Type B pancreatic cell (in vitro differentiated cells): ENCODE data around the gene XCR1. TPM values are rescaled to one million over a fixed set of nuclear protein-coding genes. Genes with fewer than 3 reads are reported as not detected.

ENCODE experiments used
- DNase-seq: peaks from one replicate; pipeline ENCODE4 v3.0.0; 2021; ENCODE audit warnings: mixed read lengths; ENCODE audit not compliant: unreplicated experiment; ENCODE audit errors: extremely low spot score
- H3K27ac Mint-ChIP-seq: 2 replicates; pipeline ENCODE4 v1.8.0; 2021; ENCODE audit warnings: mild to moderate bottlenecking, mixed read lengths
- H3K27me3 Mint-ChIP-seq: 2 replicates; pipeline ENCODE4 v1.8.0; 2021; ENCODE audit warnings: mixed read lengths
- H3K36me3 Mint-ChIP-seq: 2 replicates; pipeline ENCODE4 v1.8.0; 2021; ENCODE audit warnings: mixed read lengths
- H3K4me1 Mint-ChIP-seq: one replicate; pipeline ENCODE4 v1.8.0; 2021; ENCODE audit warnings: mixed read lengths; ENCODE audit not compliant: unreplicated experiment
- H3K4me3 Mint-ChIP-seq: 2 replicates; pipeline ENCODE4 v1.8.0; 2021; ENCODE audit warnings: mild to moderate bottlenecking, mixed read lengths
- H3K9me3 Mint-ChIP-seq: 2 replicates; pipeline ENCODE4 v1.8.0; 2021; ENCODE audit warnings: mixed read lengths
- total RNA-seq: library from RNA; stranded (reverse); gene quantifications from 2 replicates; pipeline ENCODE4 v1.2.1, GENCODE V29; 2021; ENCODE audit warnings: low replicate concordance
- TF ChIP-seq, protein P1 (sequence below): fragments of 200-600 bp; sonication (generic); conservative IDR thresholded peaks from 2 replicates; pipeline ENCODE4 v1.5.0; 2021; ENCODE audit warnings: antibody characterized with exemption, mild to moderate bottlenecking

The XCR1 gene
- total RNA-seq, 1 donor from 2014 or later = 3.6 TPM

DNA sequence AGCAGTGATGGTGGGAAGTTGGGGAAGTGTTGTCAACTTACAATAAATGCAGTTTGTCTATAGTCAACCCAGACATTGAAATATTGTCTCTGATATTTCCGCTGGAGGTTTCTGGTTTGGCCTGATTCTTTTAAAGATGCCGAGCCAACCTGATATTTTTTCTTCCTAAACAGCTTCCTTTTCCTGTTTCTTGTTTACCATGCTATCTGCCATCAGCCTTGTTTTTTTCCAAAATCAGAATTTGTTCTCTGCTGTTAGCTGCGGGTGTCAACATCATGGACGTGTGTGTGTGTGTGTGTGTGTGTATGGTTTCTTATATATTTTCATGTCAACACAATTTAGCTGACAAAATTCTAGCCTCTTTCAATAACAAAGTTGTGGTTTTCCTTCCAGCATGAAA is 41.2 kb upstream of the XCR1 start:
- TF ChIP-seq, protein P1, sequence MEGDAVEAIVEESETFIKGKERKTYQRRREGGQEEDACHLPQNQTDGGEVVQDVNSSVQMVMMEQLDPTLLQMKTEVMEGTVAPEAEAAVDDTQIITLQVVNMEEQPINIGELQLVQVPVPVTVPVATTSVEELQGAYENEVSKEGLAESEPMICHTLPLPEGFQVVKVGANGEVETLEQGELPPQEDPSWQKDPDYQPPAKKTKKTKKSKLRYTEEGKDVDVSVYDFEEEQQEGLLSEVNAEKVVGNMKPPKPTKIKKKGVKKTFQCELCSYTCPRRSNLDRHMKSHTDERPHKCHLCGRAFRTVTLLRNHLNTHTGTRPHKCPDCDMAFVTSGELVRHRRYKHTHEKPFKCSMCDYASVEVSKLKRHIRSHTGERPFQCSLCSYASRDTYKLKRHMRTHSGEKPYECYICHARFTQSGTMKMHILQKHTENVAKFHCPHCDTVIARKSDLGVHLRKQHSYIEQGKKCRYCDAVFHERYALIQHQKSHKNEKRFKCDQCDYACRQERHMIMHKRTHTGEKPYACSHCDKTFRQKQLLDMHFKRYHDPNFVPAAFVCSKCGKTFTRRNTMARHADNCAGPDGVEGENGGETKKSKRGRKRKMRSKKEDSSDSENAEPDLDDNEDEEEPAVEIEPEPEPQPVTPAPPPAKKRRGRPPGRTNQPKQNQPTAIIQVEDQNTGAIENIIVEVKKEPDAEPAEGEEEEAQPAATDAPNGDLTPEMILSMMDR = no peak
- Mint-ChIP-seq H3K27me3 (peaks cover 3% of the 10 kb centered on the region), H3K4me3 (peak overlapping the region; percentile 15), H3K9me3 (peaks cover 4% of the 10 kb centered on the region), H3K27ac (peak overlapping the region; percentile 1), H3K36me3 (peaks cover 3% of the 10 kb centered on the region), H3K4me1 (peaks cover 19% of the 10 kb centered on the region)
- DNase-seq = no peak

DNA sequence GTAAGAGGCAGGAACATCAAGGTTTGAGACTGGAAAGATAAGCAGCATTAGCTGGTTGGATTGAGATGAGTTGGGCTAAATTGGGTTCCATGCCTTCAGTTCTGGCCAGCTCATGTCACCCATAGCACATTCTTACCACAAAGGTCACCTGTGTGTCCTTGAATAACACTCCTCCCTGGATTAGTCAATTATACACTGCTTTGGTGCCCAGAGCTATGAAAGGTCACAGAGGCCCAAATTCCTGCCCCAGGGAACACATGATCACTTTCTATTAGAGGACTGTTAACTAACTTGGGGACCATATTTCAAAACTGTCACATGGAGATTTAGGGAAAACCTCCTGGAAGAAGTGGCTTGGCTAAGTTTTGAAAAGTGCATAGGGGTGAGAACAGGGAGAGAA is 40.1 kb upstream of the XCR1 start:
- Mint-ChIP-seq H3K36me3 (peaks cover 3% of the 10 kb centered on the region), H3K4me3 (no peak overlapping the region), H3K9me3 (no peaks in the 10 kb centered on the region), H3K4me1 (peaks cover 19% of the 10 kb centered on the region), H3K27me3 (peaks cover 3% of the 10 kb centered on the region), H3K27ac (no peak overlapping the region)
- DNase-seq = no peak
- TF ChIP-seq, protein P1 = no peak

DNA sequence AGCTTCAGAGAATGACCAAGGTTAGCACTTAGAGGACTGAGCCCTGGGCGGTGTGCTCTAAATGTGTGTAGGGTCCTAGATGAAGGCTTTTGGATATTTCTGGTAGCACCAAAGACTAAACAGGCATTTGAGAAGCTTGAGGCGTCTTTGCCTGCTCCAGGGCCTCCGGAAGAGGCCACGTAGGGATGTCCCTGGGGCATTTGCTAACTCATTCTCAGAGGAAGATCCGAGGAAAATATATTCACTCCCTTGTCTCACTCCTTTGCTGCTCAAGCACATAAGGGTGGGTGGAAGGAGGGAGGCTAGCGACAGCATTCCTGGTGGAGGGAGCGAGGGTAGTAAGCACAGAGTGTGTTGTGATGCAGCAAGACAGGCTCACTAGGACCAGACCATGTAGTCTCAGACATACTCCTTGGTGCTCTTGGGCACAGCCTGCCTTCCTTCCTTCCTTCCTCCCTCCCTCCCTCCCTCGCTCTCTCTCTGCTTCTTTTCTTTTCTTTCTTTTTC is 38.5 kb upstream of the XCR1 start:
- Mint-ChIP-seq H3K9me3 (no peaks in the 10 kb centered on the region), H3K4me3 (no peak overlapping the region), H3K4me1 (peaks cover 19% of the 10 kb centered on the region), H3K36me3 (peaks cover 3% of the 10 kb centered on the region), H3K27ac (peak overlapping the region; percentile 47), H3K27me3 (peaks cover 3% of the 10 kb centered on the region)
- no peak for DNase-seq
- TF ChIP-seq, protein P1 = no peak

DNA sequence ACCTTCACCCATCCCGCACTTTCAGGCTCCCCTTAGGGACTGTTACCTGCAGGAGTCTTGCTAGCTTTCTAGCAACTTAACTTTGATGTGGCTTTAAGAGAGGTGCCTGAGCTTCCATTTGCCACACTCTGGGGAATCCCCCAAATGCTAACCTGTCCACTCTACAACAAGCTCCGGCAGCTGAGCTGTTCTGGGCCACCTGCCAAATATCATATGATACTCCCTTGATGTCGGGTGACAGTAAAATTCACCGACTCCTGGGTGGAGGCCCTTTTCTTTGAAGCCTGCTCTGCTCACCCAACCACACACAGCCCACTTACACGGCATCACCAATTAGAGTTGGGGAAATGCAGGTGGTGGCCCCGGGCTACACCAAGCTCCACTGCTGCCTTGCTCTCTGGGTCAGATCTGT is 38.0 kb upstream of the XCR1 start:
- no peak overlapping the region for H3K4me3 Mint-ChIP-seq
- no peak for DNase-seq
- H3K27ac Mint-ChIP-seq = peak overlapping the region; percentile 47
- TF ChIP-seq, protein P1 = no peak
- H3K27me3 Mint-ChIP-seq = peaks cover 6% of the 10 kb centered on the region
- H3K4me1 Mint-ChIP-seq = peaks cover 19% of the 10 kb centered on the region
- H3K36me3 Mint-ChIP-seq = peaks cover 3% of the 10 kb centered on the region
- no peaks in the 10 kb centered on the region for H3K9me3 Mint-ChIP-seq

DNA sequence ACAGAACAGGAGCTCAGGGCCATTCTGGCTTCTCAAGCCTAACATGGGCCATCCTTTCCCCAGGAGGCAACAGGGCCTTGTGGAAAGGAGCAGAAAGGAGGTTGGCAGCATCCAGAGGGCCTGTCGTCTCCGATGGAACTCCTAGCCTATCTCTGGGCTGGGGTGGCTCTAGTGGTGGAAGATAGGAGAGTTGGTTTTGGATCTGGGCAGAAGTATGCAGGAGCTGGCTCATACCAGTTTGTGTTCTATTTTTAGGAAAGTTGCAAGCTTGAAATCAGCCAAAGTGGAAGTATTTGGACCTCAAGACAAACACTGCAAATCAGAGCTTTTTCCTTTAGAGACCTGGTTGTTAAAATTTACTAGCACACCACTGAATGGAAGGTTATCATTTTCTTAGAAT is 35.4 kb upstream of the XCR1 start:
- Mint-ChIP-seq H3K36me3 (peaks cover 3% of the 10 kb centered on the region), H3K27me3 (peaks cover 12% of the 10 kb centered on the region), H3K4me1 (peaks cover 12% of the 10 kb centered on the region), H3K4me3 (no peak overlapping the region), H3K9me3 (no peaks in the 10 kb centered on the region), H3K27ac (no peak overlapping the region)
- TF ChIP-seq, protein P1 = no peak
- no peak for DNase-seq

DNA sequence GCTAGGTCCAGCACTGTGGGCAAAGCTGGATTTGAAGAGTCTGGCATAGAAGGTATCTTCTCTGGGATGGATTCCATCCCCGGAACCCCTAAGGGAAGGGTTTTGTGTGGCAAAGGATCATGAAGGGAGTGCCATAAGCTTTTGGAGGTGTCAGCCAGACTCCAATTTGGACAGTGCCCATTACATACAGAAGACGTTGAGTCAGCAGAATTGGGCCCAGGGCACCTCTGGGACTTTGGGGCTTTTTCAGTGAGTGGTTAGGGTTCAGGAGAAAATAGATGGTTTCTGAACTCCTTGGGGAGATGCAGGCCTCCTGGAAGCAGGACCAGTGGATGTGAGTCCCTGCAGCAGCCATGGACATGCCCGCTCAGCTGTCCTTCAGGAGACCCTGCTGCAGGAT is 34.6 kb upstream of the XCR1 start:
- Mint-ChIP-seq H3K36me3 (peaks cover under 1% of the 10 kb centered on the region), H3K4me3 (no peak overlapping the region), H3K4me1 (peaks cover 8% of the 10 kb centered on the region), H3K9me3 (no peaks in the 10 kb centered on the region), H3K27me3 (peaks cover 15% of the 10 kb centered on the region), H3K27ac (no peak overlapping the region)
- no peak for DNase-seq
- TF ChIP-seq, protein P1 = no peak
